IMR-90 (cell line): ENCODE measurements around the gene DLG4. TPM values are rescaled to one million over a fixed set of nuclear protein-coding genes. Genes with fewer than 3 reads are reported as not detected.

ENCODE experiments used
- ATAC-seq: fragments of 200-7000 bp; cut with Tn5 transposase; 2 replicates; pipeline ENCODE4 v1.9.1; 2020; ENCODE audit warnings: low read depth, mild to moderate bottlenecking, moderate library complexity
- BruUV-seq: library from RNA; stranded (reverse); fragments of 400-500 nt; replicated peaks from 2 replicates; lab custom pipeline; 2021; lab: Mats Ljungman, UMichigan
- CTCF ChIA-PET: fragments of 300-600 bp; formaldehyde crosslinking; extraction: SDS; loops from one replicate; lab custom pipeline; 2021; ENCODE audit warnings: antibody characterized with exemption; lab: Yijun Ruan, JAX
- POLR2A ChIA-PET: fragments of 300-600 bp; sonication (Branson Sonifier 250); formaldehyde crosslinking; loops from one replicate; lab custom pipeline; 2022; ENCODE audit warnings: antibody characterized with exemption; ENCODE audit not compliant: unreplicated experiment; lab: Charles Lee
- DNase-seq: peaks from one replicate; pipeline ENCODE4 v3.0.0; 2013
- H2AFZ ChIP-seq: replicated peaks from 2 replicates; pipeline ENCODE3; 2013; ENCODE audit warnings: low read length, mild to moderate bottlenecking; ENCODE audit not compliant: poor library complexity
- H2AK5ac ChIP-seq: 2 replicates; pipeline ENCODE4 v1.6.1; 2013; ENCODE audit warnings: low read depth, low read length, inconsistent platforms
- H2AK9ac ChIP-seq: replicated peaks from 2 replicates; pipeline ENCODE3; 2013; ENCODE audit warnings: mild to moderate bottlenecking, low read depth, low read length, moderate library complexity; ENCODE audit not compliant: poor library complexity
- H2BK120ac ChIP-seq: 2 replicates; pipeline ENCODE4 v1.6.1; 2013; ENCODE audit warnings: low read depth, low read length, inconsistent platforms
- H2BK15ac ChIP-seq: 3 replicates; pipeline ENCODE4 v1.6.1; 2013; ENCODE audit warnings: low read depth, low read length, inconsistent platforms
- H2BK20ac ChIP-seq: 2 replicates; pipeline ENCODE4 v1.6.1; 2013; ENCODE audit warnings: low read depth, mild to moderate bottlenecking, inconsistent platforms, low read length, moderate library complexity
- H2BK5ac ChIP-seq: 2 replicates; pipeline ENCODE4 v1.6.1; 2013; ENCODE audit warnings: mild to moderate bottlenecking, low read depth, low read length, inconsistent platforms; ENCODE audit not compliant: poor library complexity, severe bottlenecking
- H3K14ac ChIP-seq: replicated peaks from 2 replicates; pipeline ENCODE4 v1.6.1; 2013; ENCODE audit warnings: low read depth, low read length, inconsistent platforms
- H3K18ac ChIP-seq: 2 replicates; pipeline ENCODE4 v1.6.1; 2013; ENCODE audit warnings: low read depth, low read length, control low read depth
- H3K23ac ChIP-seq: 2 replicates; pipeline ENCODE4 v1.6.1; 2013; ENCODE audit warnings: low read depth, low read length, inconsistent platforms
- H3K27ac ChIP-seq: 2 replicates; pipeline ENCODE4 v1.5.1; 2013; ENCODE audit warnings: mild to moderate bottlenecking, control low read depth, low read length; ENCODE audit not compliant: insufficient read depth
- H3K27me3 ChIP-seq: 2 replicates; pipeline ENCODE4 v1.6.1; 2013; ENCODE audit warnings: low read length; ENCODE audit not compliant: control insufficient read depth, insufficient read depth
- H3K36me3 ChIP-seq: 2 replicates; pipeline ENCODE4 v1.6.1; 2013; ENCODE audit warnings: low read length, mixed read lengths; ENCODE audit not compliant: control insufficient read depth, insufficient read depth
- H3K4ac ChIP-seq: 2 replicates; pipeline ENCODE4 v1.6.1; 2013; ENCODE audit warnings: low read depth, low read length, inconsistent platforms
- H3K4me1 ChIP-seq: 2 replicates; pipeline ENCODE4 v1.6.1; 2013; ENCODE audit warnings: low read length, mixed read lengths; ENCODE audit not compliant: control insufficient read depth, insufficient read depth
- H3K4me2 ChIP-seq: 2 replicates; pipeline ENCODE4 v1.6.1; 2013; ENCODE audit warnings: low read depth, mild to moderate bottlenecking, control low read depth, low read length, moderate library complexity
- H3K4me3 ChIP-seq: 2 replicates; pipeline ENCODE4 v1.5.1; 2013; ENCODE audit warnings: low read depth, mild to moderate bottlenecking, control low read depth, low read length, moderate library complexity; ENCODE audit not compliant: insufficient read depth
- H3K56ac ChIP-seq: 2 replicates; pipeline ENCODE4 v1.6.1; 2013; ENCODE audit warnings: low read length, inconsistent platforms; ENCODE audit not compliant: insufficient read depth; ENCODE audit errors: extremely low read depth
- H3K79me1 ChIP-seq, 2 experiments: 2 replicates each; pipeline ENCODE4 v1.6.1; 2013; ENCODE audit warnings: low read length in 2 of 2, inconsistent platforms in 1 of 2, low read depth in 1 of 2
- H3K9ac ChIP-seq: 2 replicates; pipeline ENCODE4 v1.6.1; 2013; ENCODE audit warnings: low read depth, low read length, control low read depth
- H3K9me1 ChIP-seq: 2 replicates; pipeline ENCODE4 v1.6.1; 2013; ENCODE audit warnings: low read length, inconsistent platforms; ENCODE audit not compliant: insufficient read depth
- H3K9me3 ChIP-seq: 2 replicates; pipeline ENCODE4 v1.6.1; 2013; ENCODE audit warnings: low read length; ENCODE audit not compliant: control insufficient read depth, insufficient read depth
- H4K20me1 ChIP-seq: 2 replicates; pipeline ENCODE4 v1.6.1; 2013; ENCODE audit warnings: low read length, inconsistent platforms; ENCODE audit not compliant: insufficient read depth
- H4K5ac ChIP-seq: 2 replicates; pipeline ENCODE4 v1.6.1; 2013; ENCODE audit warnings: mild to moderate bottlenecking, low read depth, low read length, control low read depth
- H4K8ac ChIP-seq, 2 experiments: 2 replicates each; pipeline ENCODE4 v1.6.1; 2013; ENCODE audit warnings: low read depth in 2 of 2, low read length in 2 of 2, control low read depth in 1 of 2, inconsistent platforms in 1 of 2
- H4K91ac ChIP-seq: 2 replicates; pipeline ENCODE4 v1.6.1; 2013; ENCODE audit warnings: low read depth, low read length, inconsistent platforms; ENCODE audit not compliant: insufficient read depth
- BHLHE40 ChIP-seq: fragments of 150-350 bp; IDR thresholded peaks from 2 replicates; pipeline ENCODE4 v1.6.1; 2016; ENCODE audit warnings: mild to moderate bottlenecking, low read depth, low read length
- FOS ChIP-seq: fragments of 150-350 bp; IDR thresholded peaks from 2 replicates; pipeline ENCODE4 v1.6.1; 2016; ENCODE audit warnings: low read depth, low read length
- MAFK ChIP-seq: IDR thresholded peaks from 2 replicates; pipeline ENCODE4 v1.6.1; 2012; ENCODE audit warnings: low read depth, low read length, improper control_type of control experiment
- MAZ ChIP-seq: IDR thresholded peaks from 2 replicates; pipeline ENCODE4 v1.6.1; 2012; ENCODE audit warnings: low read depth, mild to moderate bottlenecking, low read length, improper control_type of control experiment, moderate library complexity, borderline replicate concordance
- POLR2A ChIP-seq: IDR thresholded peaks from 2 replicates; pipeline ENCODE4 v1.6.1; 2012; ENCODE audit warnings: mild to moderate bottlenecking, low read depth, low read length
- RCOR1 ChIP-seq: IDR thresholded peaks from 2 replicates; pipeline ENCODE4 v1.6.1; 2012; ENCODE audit warnings: mild to moderate bottlenecking, low read length, improper control_type of control experiment; ENCODE audit not compliant: insufficient replicate concordance
- SMC3 ChIP-seq: fragments of 150-350 bp; IDR thresholded peaks from 2 replicates; pipeline ENCODE4 v1.6.1; 2016; ENCODE audit warnings: low read depth, mild to moderate bottlenecking, antibody characterized with exemption, low read length, moderate library complexity
- USF2 ChIP-seq: fragments of 150-350 bp; IDR thresholded peaks from 2 replicates; pipeline ENCODE4 v1.6.1; 2017; ENCODE audit warnings: mild to moderate bottlenecking, antibody characterized with exemption, low read length, low read depth
- WGBS, 2 experiments: methylation state at CpG; one replicate each; pipeline versions ENCODE4 v1.1.5 to v1.1.7; 2013; ENCODE audit warnings: missing lambda C conversion rate in 2 of 2; ENCODE audit not compliant: insufficient read length in 1 of 2; ENCODE audit errors: extremely low coverage in 2 of 2; 5-methylcytosine and 5-hydroxymethylcytosine counted together
- dilution Hi-C: fragments of 300-500 bp; cut with HindIII; formaldehyde crosslinking; loops from one replicate; pipeline ENCODE4 v1.14.3; 2018; ENCODE audit warnings: low sequenced_read_pairs; ENCODE audit not compliant: unreplicated experiment
- in situ Hi-C: fragments of 300-500 bp; cut with MboI; formaldehyde crosslinking; loops from 3 replicates; pipeline ENCODE4 v1.14.3; 2019; ENCODE audit warnings: low sequenced_read_pairs, inconsistent platforms, mixed read lengths
- intact Hi-C: fragments of 100-400 bp; cut with micrococcal nuclease; formaldehyde crosslinking; loops from 2 replicates; pipeline ENCODE4 v1.10.0; 2022
- polyA plus RNA-seq, 3 experiments: library from polyadenylated mRNA; depleted of rRNA; stranded (reverse); fragments of >200 nt; gene quantifications; 2 replicates each; pipeline ENCODE4 v1.2.3, GENCODE V29; 2012; ENCODE audit warnings: low replicate concordance in 1 of 3
- total RNA-seq: library from RNA; depleted of rRNA; stranded (reverse); fragments of >200 nt; gene quantifications from 2 replicates; pipeline ENCODE4 v1.2.3, GENCODE V29; 2012
- TF ChIP-seq, protein P1 (sequence below): conservative IDR thresholded peaks from 2 replicates; pipeline ENCODE4 v1.5.1; 2012; ENCODE audit warnings: mild to moderate bottlenecking, low read depth, low read length, improper control_type of control experiment

DLG4 gene
- total and polyA plus RNA-seq, 2 of the 4 experiments (the other 2 are of a cell fraction): 8.2 to 30.5 TPM

DNA sequence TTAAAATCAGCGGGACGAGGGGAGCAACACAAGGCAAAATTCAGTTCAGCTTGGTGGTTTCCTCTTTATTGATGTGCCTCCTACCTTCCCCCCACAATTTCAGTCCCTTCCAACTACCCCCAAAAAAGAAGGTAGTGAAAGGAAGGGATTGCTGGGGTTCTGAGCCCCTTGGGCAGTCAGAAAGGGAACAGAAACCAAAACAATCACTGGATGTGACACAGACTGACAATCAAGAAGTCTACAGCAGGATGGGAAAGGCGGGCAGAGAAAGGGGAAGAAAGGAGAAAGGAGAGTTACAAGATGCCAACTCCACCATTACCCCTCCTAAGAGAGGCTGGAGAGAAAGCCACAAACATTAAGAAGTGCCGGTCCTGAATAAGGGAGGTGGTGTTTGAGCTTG is 20.7 kb upstream of the DLG4 start:
- no peak overlapping the region for H3K9ac ChIP-seq
- ChIA-PET POLR2A (no interaction called here), CTCF (no interaction called here)

More for the DNA sequence above, 20.7 kb upstream of the DLG4 start:
- TF ChIP-seq MAZ (no peak), SMC3 (no peak), POLR2A (no peak), BHLHE40 (no peak), RCOR1 (no peak), FOS (no peak), USF2 (no peak), MAFK (no peak)
- TF ChIP-seq, protein P1, sequence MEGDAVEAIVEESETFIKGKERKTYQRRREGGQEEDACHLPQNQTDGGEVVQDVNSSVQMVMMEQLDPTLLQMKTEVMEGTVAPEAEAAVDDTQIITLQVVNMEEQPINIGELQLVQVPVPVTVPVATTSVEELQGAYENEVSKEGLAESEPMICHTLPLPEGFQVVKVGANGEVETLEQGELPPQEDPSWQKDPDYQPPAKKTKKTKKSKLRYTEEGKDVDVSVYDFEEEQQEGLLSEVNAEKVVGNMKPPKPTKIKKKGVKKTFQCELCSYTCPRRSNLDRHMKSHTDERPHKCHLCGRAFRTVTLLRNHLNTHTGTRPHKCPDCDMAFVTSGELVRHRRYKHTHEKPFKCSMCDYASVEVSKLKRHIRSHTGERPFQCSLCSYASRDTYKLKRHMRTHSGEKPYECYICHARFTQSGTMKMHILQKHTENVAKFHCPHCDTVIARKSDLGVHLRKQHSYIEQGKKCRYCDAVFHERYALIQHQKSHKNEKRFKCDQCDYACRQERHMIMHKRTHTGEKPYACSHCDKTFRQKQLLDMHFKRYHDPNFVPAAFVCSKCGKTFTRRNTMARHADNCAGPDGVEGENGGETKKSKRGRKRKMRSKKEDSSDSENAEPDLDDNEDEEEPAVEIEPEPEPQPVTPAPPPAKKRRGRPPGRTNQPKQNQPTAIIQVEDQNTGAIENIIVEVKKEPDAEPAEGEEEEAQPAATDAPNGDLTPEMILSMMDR: no peak
- Histone ChIP-seq H2BK120ac (no peak overlapping the region), H2AK9ac (peak overlapping the region; percentile 100), H3K4me1 (peaks cover 10% of the 10 kb centered on the region), H2BK15ac (no peak overlapping the region), H2AK5ac (no peak overlapping the region), H3K4ac (no peak overlapping the region), H3K4me3 (no peak overlapping the region), H3K9me1 (peaks cover 2% of the 10 kb centered on the region; the same call in 1 of the 2 replicates), H3K27ac (no peak overlapping the region), H3K9me3 (no peaks in the 10 kb centered on the region), H4K20me1 (peaks cover 26% of the 10 kb centered on the region), H2BK5ac (no peak overlapping the region), H4K8ac (no peak overlapping the region), H2AFZ (no peak overlapping the region), H3K4me2 (peak overlapping the region; percentile 93; the same call in 1 of the 2 replicates), H3K56ac (no peak overlapping the region), H4K5ac (no peak overlapping the region), H3K18ac (no peak overlapping the region), H3K79me1 (peaks cover 13 to 54% of the 10 kb centered on the region in 2 experiments), H3K14ac (no peak overlapping the region), H3K36me3 (peaks cover 32% of the 10 kb centered on the region), H3K23ac (no peak overlapping the region), H3K27me3 (no peaks in the 10 kb centered on the region), H4K91ac (no peak overlapping the region), H2BK20ac (no peak overlapping the region)
- intact Hi-C loops: no loop called here
- DNase-seq: no peak
- dilution Hi-C loops: no loop called here
- BruUV-seq: no TSS peak
- in situ Hi-C loops: loop anchor here (25.0 kb wide), 1 partner anchor 922 kb away; the partner anchor contains the start of genes PER1 and VAMP2
- WGBS, 2 experiments: no CpG with 5 or more reads among the region's 4 CpGs
- ATAC-seq: no peak
